ENCODE data around the gene ARRDC1. TPM values are rescaled to one million over a fixed set of nuclear protein-coding genes. Genes with fewer than 3 reads are reported as not detected.

Gene ARRDC1
- total and polyA plus RNA-seq, 9 of the 15 experiments (the other 6 are each of a cell fraction or from before 2014, with no cell fraction given), result 0.21 to 45.3 (median 18.6) TPM

DNA sequence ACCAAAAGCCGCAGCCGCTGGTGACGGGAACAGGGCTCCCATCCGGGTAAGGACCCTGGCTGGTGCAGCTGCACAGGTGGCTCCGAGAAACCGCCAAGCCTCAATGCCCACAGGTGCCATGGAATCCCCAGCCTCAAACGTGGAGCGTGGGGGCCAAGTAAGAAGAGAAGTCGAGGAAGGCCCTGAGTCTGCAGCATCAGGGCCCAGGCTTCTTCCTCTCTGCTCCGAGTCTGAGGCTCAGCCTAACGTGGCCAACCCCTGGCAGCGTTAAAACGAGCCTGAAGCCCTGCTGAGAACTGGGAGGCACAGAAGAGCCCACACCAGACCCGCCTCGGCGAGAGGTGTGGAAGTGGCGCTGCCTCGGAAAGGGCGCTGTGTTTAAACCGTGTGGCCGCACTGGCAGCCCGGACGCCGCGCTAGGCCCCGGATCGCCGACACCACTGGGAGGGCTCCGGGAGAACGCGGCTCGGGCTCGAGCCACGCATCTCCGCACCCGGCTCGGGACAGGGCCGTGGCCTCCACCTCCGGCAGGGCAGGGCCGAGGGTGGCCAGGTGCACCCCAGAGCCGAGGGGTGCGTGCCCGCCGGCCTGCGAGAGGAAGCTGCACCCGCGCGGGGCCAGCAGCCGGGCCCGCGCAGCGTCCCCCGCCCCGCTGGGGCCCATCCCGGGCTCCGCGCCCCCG is 15.9 kb upstream of the ARRDC1 start (continued):
- TF ChIP-seq, protein P1, sequence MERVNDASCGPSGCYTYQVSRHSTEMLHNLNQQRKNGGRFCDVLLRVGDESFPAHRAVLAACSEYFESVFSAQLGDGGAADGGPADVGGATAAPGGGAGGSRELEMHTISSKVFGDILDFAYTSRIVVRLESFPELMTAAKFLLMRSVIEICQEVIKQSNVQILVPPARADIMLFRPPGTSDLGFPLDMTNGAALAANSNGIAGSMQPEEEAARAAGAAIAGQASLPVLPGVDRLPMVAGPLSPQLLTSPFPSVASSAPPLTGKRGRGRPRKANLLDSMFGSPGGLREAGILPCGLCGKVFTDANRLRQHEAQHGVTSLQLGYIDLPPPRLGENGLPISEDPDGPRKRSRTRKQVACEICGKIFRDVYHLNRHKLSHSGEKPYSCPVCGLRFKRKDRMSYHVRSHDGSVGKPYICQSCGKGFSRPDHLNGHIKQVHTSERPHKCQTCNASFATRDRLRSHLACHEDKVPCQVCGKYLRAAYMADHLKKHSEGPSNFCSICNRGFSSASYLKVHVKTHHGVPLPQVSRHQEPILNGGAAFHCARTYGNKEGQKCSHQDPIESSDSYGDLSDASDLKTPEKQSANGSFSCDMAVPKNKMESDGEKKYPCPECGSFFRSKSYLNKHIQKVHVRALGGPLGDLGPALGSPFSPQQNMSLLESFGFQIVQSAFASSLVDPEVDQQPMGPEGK (CRISPR knock-in tag; IDR thresholded peaks at IDR 0.05; ENCODE audit: borderline replicate concordance), result no peak
- TF ChIP-seq, protein P2, sequence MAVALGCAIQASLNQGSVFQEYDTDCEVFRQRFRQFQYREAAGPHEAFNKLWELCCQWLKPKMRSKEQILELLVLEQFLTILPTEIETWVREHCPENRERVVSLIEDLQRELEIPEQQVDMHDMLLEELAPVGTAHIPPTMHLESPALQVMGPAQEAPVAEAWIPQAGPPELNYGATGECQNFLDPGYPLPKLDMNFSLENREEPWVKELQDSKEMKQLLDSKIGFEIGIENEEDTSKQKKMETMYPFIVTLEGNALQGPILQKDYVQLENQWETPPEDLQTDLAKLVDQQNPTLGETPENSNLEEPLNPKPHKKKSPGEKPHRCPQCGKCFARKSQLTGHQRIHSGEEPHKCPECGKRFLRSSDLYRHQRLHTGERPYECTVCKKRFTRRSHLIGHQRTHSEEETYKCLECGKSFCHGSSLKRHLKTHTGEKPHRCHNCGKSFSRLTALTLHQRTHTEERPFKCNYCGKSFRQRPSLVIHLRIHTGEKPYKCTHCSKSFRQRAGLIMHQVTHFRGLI (CRISPR knock-in tag; IDR thresholded peaks at IDR 0.05), result no peak
- TF ChIP-seq NCOA2 (IDR thresholded peaks at IDR 0.05; ENCODE audit: partially characterized antibody in 2 of 2), result no peak
- no peak for TF ChIP-seq RBM39 (optimal IDR thresholded peaks at IDR 0.05; ENCODE audit: low read depth, low read length)
- TF ChIP-seq NFIX (CRISPR knock-in tag; IDR thresholded peaks at IDR 0.05; ENCODE audit: low read depth), result no peak
- TF ChIP-seq ZBTB17 (CRISPR knock-in tag; IDR thresholded peaks at IDR 0.05), result no peak
- peak; percentile 82; the same call in 1 of the 2 replicates for TF ChIP-seq NR3C1 (CRISPR knock-in tag; IDR thresholded peaks at IDR 0.05)
- no peak for TF ChIP-seq BDP1 (IDR thresholded peaks at IDR 0.05; ENCODE audit: insufficient read depth, insufficient read length)
- TF ChIP-seq XRCC3 (IDR thresholded peaks at IDR 0.05), result no peak
- TF ChIP-seq, protein P3, sequence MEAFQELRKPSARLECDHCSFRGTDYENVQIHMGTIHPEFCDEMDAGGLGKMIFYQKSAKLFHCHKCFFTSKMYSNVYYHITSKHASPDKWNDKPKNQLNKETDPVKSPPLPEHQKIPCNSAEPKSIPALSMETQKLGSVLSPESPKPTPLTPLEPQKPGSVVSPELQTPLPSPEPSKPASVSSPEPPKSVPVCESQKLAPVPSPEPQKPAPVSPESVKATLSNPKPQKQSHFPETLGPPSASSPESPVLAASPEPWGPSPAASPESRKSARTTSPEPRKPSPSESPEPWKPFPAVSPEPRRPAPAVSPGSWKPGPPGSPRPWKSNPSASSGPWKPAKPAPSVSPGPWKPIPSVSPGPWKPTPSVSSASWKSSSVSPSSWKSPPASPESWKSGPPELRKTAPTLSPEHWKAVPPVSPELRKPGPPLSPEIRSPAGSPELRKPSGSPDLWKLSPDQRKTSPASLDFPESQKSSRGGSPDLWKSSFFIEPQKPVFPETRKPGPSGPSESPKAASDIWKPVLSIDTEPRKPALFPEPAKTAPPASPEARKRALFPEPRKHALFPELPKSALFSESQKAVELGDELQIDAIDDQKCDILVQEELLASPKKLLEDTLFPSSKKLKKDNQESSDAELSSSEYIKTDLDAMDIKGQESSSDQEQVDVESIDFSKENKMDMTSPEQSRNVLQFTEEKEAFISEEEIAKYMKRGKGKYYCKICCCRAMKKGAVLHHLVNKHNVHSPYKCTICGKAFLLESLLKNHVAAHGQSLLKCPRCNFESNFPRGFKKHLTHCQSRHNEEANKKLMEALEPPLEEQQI (IDR thresholded peaks at IDR 0.05), result no peak
- no peak for TF ChIP-seq BCL6 (CRISPR knock-in tag; IDR thresholded peaks at IDR 0.05)
- TF ChIP-seq, protein P4, sequence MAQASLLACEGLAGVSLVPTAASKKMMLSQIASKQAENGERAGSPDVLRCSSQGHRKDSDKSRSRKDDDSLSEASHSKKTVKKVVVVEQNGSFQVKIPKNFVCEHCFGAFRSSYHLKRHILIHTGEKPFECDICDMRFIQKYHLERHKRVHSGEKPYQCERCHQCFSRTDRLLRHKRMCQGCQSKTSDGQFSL (CRISPR knock-in tag; IDR thresholded peaks at IDR 0.05), result no peak
- TF ChIP-seq, protein P4 (tag; IDR thresholded peaks at IDR 0.05), result no peak
- TF ChIP-seq PRPF4 (IDR thresholded peaks at IDR 0.05; ENCODE audit: insufficient read depth, low read depth, low read length, poor library complexity, severe bottlenecking), result peak; percentile 4
- no peak for TF ChIP-seq KLF10 (CRISPR knock-in tag; IDR thresholded peaks at IDR 0.05)
- TF ChIP-seq ZZZ3 (IDR thresholded peaks at IDR 0.05), result no peak
- peak; percentile 61 for TF ChIP-seq KDM5B (IDR thresholded peaks at IDR 0.05; ENCODE audit: insufficient replicate concordance, low read depth, low read length)
- TF ChIP-seq SNIP1 (IDR thresholded peaks at IDR 0.05; ENCODE audit: low read depth), result no peak
- no peak for TF ChIP-seq ZNF354B (CRISPR knock-in tag; IDR thresholded peaks at IDR 0.05)
- no peak for TF ChIP-seq TSC22D4 (tag; IDR thresholded peaks at IDR 0.05)
- no peak for TF ChIP-seq ZKSCAN1 (IDR thresholded peaks at IDR 0.05; ENCODE audit: low read depth, low read length)
- no peak for TF ChIP-seq SNRNP70 (optimal IDR thresholded peaks at IDR 0.05; ENCODE audit: low read depth, low read length)

Data from K562 (cell line).